GM10266 (cell line): ENCODE measurements around the gene IL10.
A peak's percentile ranks its signal among the peaks of the same experiment; 100 is the strongest.

ENCODE experiments used
- DNase-seq: peaks from one replicate; pipeline ENCODE4 v3.0.0; 2012; ENCODE audit errors: extremely low spot score
- CTCF ChIP-seq: IDR thresholded peaks from 2 replicates; pipeline ENCODE4 v1.5.1; 2012; ENCODE audit warnings: mild to moderate bottlenecking, low read depth; ENCODE audit not compliant: control insufficient read depth, insufficient read depth; ENCODE audit errors: missing control alignments

The IL10 gene

GRCh38 chr1:206748348-206749030, 23.8 kb downstream of the IL10 start:
- no peak for TF ChIP-seq CTCF
- DNase-seq, result no peak

- DNase-seq, result no peak
These were observed 27.0 kb downstream of the IL10 start for GRCh38 chr1:206745301-206745700.

GRCh38 chr1:206744683-206745082, 27.6 kb downstream of the IL10 start:
- DNase-seq, result no peak
- no peak for TF ChIP-seq CTCF

More at GRCh38 chr1:206745301-206745700, 27.0 kb downstream of the IL10 start:
- no peak for TF ChIP-seq CTCF

GRCh38 chr1:206742719-206743383, 29.4 kb downstream of the IL10 start:
- TF ChIP-seq CTCF, result no peak
- peak; percentile 39 for DNase-seq

- no peak for TF ChIP-seq CTCF
- DNase-seq, result no peak
These were observed 31.1 kb downstream of the IL10 start for GRCh38 chr1:206741142-206741701.

- no peak for TF ChIP-seq CTCF
- peak; percentile 78 for DNase-seq
These were observed 32.8 kb downstream of the IL10 start for GRCh38 chr1:206739411-206740076.
